Measurements from ENCODE around the gene PNLIPRP2.

Gene PNLIPRP2

GRCh38 chr10:116686632-116687031 lies 65.9 kb downstream of the PNLIPRP2 start:
- DNase-seq, result no peak

GRCh38 chr10:116687633-116688032 lies 66.9 kb downstream of the PNLIPRP2 start:
- DNase-seq, result no peak

DNA sequence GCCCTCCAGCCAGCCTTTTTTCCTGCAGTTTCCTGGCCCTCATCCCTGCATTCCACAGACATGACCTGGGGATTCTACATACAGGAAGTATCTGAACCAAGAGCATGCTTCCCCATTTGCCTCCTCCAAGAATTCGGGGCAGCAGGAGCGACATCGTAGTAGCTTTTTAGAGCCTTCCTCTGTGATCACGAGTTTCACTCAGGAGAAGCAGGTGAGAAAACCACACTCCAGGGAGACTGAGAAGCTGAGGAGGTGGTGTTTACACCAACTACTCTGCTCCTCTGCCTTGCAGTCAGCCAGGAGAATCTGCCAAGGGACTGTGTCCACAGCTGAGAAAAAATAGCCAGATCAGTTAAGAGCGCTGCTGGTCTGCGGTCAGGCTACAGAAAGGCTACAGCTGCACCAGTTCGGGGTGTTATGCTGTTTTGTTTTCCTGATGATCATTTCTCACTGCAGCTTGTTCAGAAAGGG lies 67.5 kb downstream of the PNLIPRP2 start:
- no peak for DNase-seq

DNA sequence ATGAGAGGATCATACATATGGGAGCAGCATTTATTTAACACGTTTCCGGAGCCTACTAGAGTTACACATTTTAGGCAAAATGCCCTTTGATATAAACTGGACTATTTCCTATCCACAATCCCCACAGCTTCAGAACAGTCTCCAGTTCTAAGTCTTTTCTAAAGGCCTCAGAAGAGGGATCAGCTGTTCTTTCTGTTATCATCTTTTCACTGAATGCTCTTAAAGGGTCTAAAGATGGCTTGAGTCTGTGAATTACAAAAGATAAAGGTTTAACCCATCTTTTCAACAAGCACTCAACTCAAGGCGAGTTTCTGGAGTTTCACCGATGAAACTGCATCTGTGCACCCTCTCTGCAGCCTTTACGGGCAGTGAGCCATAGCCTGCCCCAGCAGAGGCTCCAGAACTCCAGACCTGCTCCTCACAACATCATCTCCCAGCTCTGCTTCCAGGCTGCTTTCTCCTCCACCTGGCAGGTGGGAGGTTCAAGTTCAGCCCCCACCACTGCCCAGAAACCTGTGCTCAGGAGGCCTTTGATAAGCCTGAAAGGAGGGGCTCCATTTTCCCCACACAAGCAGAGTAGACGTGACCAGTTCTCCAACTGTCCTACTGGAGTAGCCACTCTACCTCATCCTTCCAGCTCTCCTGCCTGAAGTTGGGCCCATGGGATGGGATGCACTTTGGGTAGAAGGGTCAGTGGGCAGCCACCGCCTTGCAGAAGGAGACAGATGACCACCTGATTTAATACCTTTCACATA lies 68.2 kb downstream of the PNLIPRP2 start:
- no peak for DNase-seq

DNA sequence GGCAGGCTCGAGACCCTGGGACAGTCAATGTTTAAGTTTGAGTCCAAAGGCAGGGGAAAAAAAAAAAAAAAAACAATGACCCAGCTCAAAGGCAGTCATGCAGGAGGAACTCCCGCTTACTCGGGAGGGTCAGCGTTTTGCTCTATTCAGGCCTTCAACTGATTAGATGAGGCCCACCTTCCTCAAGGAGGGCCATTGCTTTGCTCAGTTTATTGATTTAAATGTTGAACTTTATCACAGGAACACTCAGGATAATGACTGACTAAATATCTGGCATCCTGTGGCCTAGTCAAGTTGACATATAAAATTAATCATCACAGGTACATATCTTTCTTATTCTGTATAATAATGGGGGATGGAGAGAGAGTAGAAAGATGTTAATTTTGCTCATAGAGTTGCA lies 69.0 kb downstream of the PNLIPRP2 start:
- DNase-seq, result no peak

DNA sequence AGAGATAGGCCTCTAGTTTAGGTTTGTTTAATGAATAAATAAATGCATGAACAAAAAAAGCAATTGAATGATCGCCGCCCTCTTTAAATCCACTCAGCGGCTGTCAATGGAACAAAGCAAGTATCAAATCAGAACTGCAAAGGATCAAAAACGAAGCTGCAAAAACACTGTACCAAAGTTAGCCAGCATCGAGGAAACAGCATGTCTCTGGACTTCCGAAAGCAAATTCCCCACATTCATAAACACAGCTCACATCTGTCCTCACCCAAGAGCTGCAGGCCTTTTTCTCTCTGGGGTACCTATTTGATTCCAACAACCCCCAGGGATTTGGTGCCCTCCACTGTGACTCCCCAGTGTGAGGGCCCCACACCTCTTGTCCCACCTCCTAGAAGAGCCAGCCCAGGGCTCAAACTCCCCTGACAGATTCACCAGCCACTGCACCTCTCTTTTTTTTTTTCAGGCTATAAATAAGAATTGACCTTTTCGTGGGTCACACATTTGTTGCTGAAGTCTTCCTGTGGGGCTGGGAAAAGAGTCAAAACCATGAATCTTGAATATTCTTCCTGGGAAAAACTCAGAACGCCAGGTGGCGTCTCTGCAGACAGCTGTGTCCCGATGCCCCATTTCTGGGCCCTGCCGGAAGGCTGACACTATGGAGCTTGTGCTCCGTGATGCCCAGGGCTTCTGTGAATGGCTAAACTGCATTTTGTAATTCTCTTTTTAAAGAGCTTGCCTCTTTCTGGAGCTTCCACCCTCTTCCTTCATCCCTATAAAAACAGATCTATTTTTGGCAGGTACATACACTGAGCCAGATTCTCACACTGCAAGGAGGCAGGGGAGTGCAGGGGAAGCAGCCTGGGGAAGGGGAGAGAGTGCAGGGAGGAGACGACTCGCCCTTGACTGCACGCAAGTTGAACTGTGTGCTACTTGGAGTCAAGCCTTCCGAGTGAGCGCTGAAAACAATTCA lies 69.9 kb downstream of the PNLIPRP2 start:
- DNase-seq, result no peak

GRCh38 chr10:116691635-116692034 lies 70.9 kb downstream of the PNLIPRP2 start:
- no peak for DNase-seq

DNA sequence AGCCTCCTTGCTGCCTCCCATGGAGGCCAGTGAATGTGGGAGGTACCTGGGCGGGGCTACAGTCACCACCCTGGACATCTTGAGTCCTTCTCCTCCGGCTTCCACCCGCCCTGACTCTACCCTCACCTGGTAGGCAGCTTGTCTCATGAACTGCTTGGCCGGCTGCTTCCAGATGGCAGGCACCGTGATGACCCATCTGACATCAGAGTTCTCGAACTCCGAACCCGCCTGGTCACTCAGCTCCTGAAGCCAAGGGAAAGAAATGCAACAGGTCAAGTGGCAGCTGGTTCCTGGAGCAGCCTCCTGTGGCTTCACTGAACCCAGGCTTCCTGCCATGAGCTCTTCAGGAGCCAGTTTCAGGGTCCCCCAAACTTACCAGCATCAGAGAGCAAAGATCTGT lies 71.5 kb downstream of the PNLIPRP2 start:
- DNase-seq, result no peak

- no peak for DNase-seq
Measured at GRCh38 chr10:116694243-116694926, 73.6 kb downstream of the PNLIPRP2 start.
